MM.1S (cell line): Measurements from ENCODE around the gene GMPS.
"Not testable (repeated sequence)": the region's sequence is repeated elsewhere in the genome, so short reads cannot be mapped to it uniquely, and the experiment has no call there.

Experiments
- DNase-seq: peaks from one replicate; pipeline ENCODE4 v3.0.0-alpha.2; 2015
- H2AFZ ChIP-seq: fragments of 300-600 bp; sonication (generic); 2 replicates; pipeline ENCODE4 v1.6.0; 2016; ENCODE audit warnings: antibody characterized with exemption, low read length
- H3F3A ChIP-seq: fragments of 300-600 bp; sonication (generic); 2 replicates; pipeline ENCODE4 v1.6.1; 2016; ENCODE audit warnings: mild to moderate bottlenecking, antibody characterized with exemption, low read length, moderate library complexity, mixed read lengths; ENCODE audit not compliant: insufficient read depth
- H3K27ac ChIP-seq: fragments of 300-600 bp; sonication (generic); 2 replicates; pipeline ENCODE4 v1.5.1; 2016; ENCODE audit warnings: mild to moderate bottlenecking, low read length
- H3K27me3 ChIP-seq: fragments of 300-600 bp; sonication (generic); replicated peaks from 2 replicates; pipeline ENCODE4 v1.6.0; 2016; ENCODE audit warnings: low read length; ENCODE audit not compliant: insufficient read depth
- H3K36me3 ChIP-seq: fragments of 300-600 bp; sonication (generic); replicated peaks from 2 replicates; pipeline ENCODE4 v1.6.1; 2016; ENCODE audit warnings: mild to moderate bottlenecking, low read length, mixed read lengths; ENCODE audit not compliant: insufficient read depth
- H3K4me1 ChIP-seq: fragments of 300-600 bp; sonication (generic); 2 replicates; pipeline ENCODE4 v1.6.1; 2016; ENCODE audit warnings: low read length, mixed read lengths
- H3K4me2 ChIP-seq: fragments of 300-600 bp; sonication (generic); 2 replicates; pipeline ENCODE4 v1.6.0; 2016; ENCODE audit warnings: low read depth, low read length
- H3K4me3 ChIP-seq: fragments of 300-600 bp; sonication (generic); 2 replicates; pipeline ENCODE4 v1.5.1; 2016; ENCODE audit warnings: low read length, mixed read lengths
- H3K79me2 ChIP-seq: fragments of 300-600 bp; sonication (generic); 2 replicates; pipeline ENCODE4 v1.6.1; 2016; ENCODE audit warnings: mixed run types, low read length, mixed read lengths
- H3K9ac ChIP-seq: fragments of 300-600 bp; sonication (generic); 2 replicates; pipeline ENCODE4 v1.6.1; 2016; ENCODE audit warnings: low read length, mixed read lengths
- H3K9me2 ChIP-seq: fragments of 300-600 bp; sonication (generic); replicated peaks from 2 replicates; pipeline ENCODE4 v1.6.1; 2016; ENCODE audit warnings: mild to moderate bottlenecking, low read length, mixed read lengths; ENCODE audit not compliant: insufficient read depth
- H3K9me3 ChIP-seq: fragments of 300-600 bp; sonication (generic); replicated peaks from 2 replicates; pipeline ENCODE4 v1.6.1; 2016; ENCODE audit warnings: mild to moderate bottlenecking, low read length, mixed read lengths; ENCODE audit not compliant: insufficient read depth
- H4K20me1 ChIP-seq: fragments of 300-600 bp; sonication (generic); 2 replicates; pipeline ENCODE4 v1.6.1; 2016; ENCODE audit warnings: mild to moderate bottlenecking, low read length, moderate library complexity, mixed read lengths; ENCODE audit not compliant: insufficient read depth
- EZH2 ChIP-seq: fragments of 300-600 bp; sonication (generic); optimal IDR thresholded peaks from 2 replicates; pipeline ENCODE3; 2017; ENCODE audit warnings: low read depth, mild to moderate bottlenecking, antibody characterized with exemption, low read length, mixed read lengths
- EZH2phosphoT487 ChIP-seq: fragments of 300-600 bp; sonication (generic); IDR thresholded peaks from 2 replicates; pipeline ENCODE4 v1.6.1; 2018; ENCODE audit warnings: antibody characterized with exemption, low read length
- TF ChIP-seq, protein P1 (sequence below): fragments of 300-600 bp; sonication (generic); IDR thresholded peaks from 2 replicates; pipeline ENCODE4 v1.5.1; 2016; ENCODE audit warnings: antibody characterized with exemption, low read length, mixed read lengths

The GMPS gene

DNA sequence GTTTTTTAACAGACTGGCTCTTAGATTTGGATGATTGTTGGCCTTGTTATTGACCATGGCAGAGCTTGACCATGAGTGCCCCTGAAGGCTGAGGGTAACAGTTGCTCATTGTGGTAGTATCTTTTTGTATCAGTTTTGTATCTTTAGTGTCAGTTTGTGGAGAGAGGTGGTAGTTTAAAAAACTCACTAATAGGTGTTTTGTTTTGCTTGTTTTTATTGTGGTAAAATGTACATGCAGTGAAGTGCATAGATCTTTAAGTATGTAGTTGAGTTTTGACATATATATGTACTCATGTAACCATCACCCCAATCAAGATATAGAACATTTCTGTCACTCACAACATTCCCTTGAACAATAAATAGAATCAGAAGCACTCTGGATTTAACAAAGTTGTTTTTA, 9.8 kb downstream of the GMPS start:
- Histone ChIP-seq H3K27ac (no peak overlapping the region), H3K9me3 (no peaks in the 10 kb centered on the region), H3K4me1 (no peaks in the 10 kb centered on the region), H3F3A (no peaks in the 10 kb centered on the region), H3K79me2 (peaks cover 98% of the 10 kb centered on the region), H4K20me1 (peaks cover 56% of the 10 kb centered on the region), H3K9ac (no peak overlapping the region), H3K9me2 (no peaks in the 10 kb centered on the region), H3K4me3 (no peak overlapping the region), H3K4me2 (no peak overlapping the region), H3K36me3 (no peaks in the 10 kb centered on the region), H3K27me3 (no peaks in the 10 kb centered on the region), H2AFZ (no peak overlapping the region)
- DNase-seq, result no peak
- TF ChIP-seq EZH2 (no peak), EZH2phosphoT487 (no peak)
- TF ChIP-seq, protein P1, sequence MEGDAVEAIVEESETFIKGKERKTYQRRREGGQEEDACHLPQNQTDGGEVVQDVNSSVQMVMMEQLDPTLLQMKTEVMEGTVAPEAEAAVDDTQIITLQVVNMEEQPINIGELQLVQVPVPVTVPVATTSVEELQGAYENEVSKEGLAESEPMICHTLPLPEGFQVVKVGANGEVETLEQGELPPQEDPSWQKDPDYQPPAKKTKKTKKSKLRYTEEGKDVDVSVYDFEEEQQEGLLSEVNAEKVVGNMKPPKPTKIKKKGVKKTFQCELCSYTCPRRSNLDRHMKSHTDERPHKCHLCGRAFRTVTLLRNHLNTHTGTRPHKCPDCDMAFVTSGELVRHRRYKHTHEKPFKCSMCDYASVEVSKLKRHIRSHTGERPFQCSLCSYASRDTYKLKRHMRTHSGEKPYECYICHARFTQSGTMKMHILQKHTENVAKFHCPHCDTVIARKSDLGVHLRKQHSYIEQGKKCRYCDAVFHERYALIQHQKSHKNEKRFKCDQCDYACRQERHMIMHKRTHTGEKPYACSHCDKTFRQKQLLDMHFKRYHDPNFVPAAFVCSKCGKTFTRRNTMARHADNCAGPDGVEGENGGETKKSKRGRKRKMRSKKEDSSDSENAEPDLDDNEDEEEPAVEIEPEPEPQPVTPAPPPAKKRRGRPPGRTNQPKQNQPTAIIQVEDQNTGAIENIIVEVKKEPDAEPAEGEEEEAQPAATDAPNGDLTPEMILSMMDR, result no peak

DNA sequence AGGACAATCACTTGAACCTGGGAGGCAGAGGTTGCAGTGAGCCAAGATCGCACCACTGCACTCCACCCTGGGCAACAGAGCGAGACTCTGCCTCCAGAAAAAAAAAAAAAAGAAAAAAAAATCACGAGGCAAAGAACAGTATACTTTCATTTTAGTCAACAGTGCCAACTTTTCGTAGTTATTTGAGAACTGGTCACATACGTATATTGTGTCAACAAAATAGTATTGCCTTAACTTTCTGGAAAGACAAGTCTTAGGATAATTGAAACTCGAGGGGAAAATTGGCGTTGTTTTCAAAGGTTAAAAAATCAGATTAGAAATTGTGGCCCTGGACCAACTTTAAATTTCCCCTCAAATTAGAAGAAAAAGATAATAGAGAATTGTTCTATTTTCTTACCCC, 13.8 kb downstream of the GMPS start:
- Histone ChIP-seq H3K27me3 (no peaks in the 10 kb centered on the region), H4K20me1 (peaks cover 47% of the 10 kb centered on the region), H2AFZ (no peak overlapping the region), H3K27ac (no peak overlapping the region), H3K9me2 (no peaks in the 10 kb centered on the region), H3K79me2 (peaks cover 98% of the 10 kb centered on the region), H3K4me1 (no peaks in the 10 kb centered on the region), H3K9me3 (no peaks in the 10 kb centered on the region), H3F3A (no peaks in the 10 kb centered on the region), H3K4me2 (no peak overlapping the region), H3K4me3 (no peak overlapping the region), H3K9ac (no peak overlapping the region), H3K36me3 (no peaks in the 10 kb centered on the region)
- no peak for DNase-seq
- no peak for TF ChIP-seq EZH2phosphoT487
- no peak for TF ChIP-seq EZH2
- TF ChIP-seq, protein P1, result no peak

DNA sequence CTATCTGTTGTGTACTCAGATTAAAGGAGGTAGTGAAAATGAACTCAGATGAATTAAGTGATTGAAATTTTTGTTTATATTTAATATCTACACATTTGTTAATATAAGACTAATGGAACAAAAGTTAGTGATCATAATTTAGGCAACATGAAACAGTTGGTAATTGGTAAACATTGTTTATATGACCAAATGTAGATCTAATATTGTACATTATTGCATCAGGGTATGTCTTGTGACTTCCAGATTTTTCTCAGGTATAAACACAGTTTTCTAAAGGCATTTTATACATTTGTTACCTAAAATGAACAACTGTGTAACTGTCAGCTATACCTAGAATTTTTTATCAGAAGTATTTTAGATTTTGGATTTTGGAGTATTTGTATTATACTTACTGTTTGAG, 14.8 kb downstream of the GMPS start:
- Histone ChIP-seq H3K9me3 (no peaks in the 10 kb centered on the region), H3K36me3 (no peaks in the 10 kb centered on the region), H3K9ac (no peak overlapping the region), H3K4me2 (no peak overlapping the region), H3K9me2 (no peaks in the 10 kb centered on the region), H3K27ac (no peak overlapping the region), H3K4me3 (no peak overlapping the region), H4K20me1 (peaks cover 43% of the 10 kb centered on the region), H3K79me2 (peaks cover 98% of the 10 kb centered on the region), H3F3A (no peaks in the 10 kb centered on the region), H3K27me3 (no peaks in the 10 kb centered on the region), H2AFZ (no peak overlapping the region), H3K4me1 (no peaks in the 10 kb centered on the region)
- TF ChIP-seq EZH2 (no peak), EZH2phosphoT487 (no peak)
- TF ChIP-seq, protein P1, result no peak
- no peak for DNase-seq

DNA sequence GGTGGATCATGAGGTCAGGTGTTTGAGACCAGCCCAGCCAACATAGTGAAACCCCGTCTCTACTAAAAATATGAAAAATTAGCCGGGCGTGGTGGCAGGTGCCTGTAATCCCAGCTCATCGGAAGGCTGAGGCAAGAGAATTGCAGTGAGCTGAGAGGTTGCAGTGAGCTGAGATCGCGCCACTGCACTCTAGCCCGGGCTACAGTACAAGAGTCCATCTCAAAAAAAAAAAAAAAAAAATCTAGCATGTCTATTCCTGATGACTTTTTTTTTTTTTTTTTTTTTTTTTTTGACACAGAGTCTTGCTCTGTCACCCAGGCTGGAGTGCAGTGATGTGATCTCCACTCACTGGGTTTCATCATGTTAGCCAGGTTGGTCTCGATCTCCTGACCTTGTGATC, 15.9 kb downstream of the GMPS start:
- H3K4me2 ChIP-seq, H2AFZ ChIP-seq, H3K27ac ChIP-seq, DNase-seq, H3K9me3 ChIP-seq, H3K9ac ChIP-seq, H3K4me3 ChIP-seq, H3K36me3 ChIP-seq, H3K27me3 ChIP-seq, H3K9me2 ChIP-seq, H3K4me1 ChIP-seq, H3F3A ChIP-seq: not testable (repeated sequence)
- H3K79me2 ChIP-seq, result peaks cover 98% of the 10 kb centered on the region
- H4K20me1 ChIP-seq, result peaks cover 43% of the 10 kb centered on the region
